K562 (cell line): Measurements from ENCODE around the gene HGS. TPM values are rescaled to one million over a fixed set of nuclear protein-coding genes. Genes with fewer than 3 reads are reported as not detected.

Experiments used
- CAMTA2 ChIP-seq: fragments of 250-450 bp; sonication (Bioruptor Pico); conservative IDR thresholded peaks from 2 replicates; pipeline ENCODE4 v1.5.1; 2022
- FOXJ3 ChIP-seq: sonication (generic); formaldehyde crosslinking; IDR thresholded peaks from 2 replicates; pipeline ENCODE4 v1.4.0; 2020; ENCODE audit warnings: mild to moderate bottlenecking, missing genetic modification reagents
- POLR2B ChIP-seq: fragments of 450-650 bp; IDR thresholded peaks from 2 replicates; pipeline ENCODE4 v1.6.1; 2018; ENCODE audit warnings: low read depth; ENCODE audit not compliant: partially characterized antibody
- PTTG1 ChIP-seq: fragments of 450-650 bp; IDR thresholded peaks from 2 replicates; pipeline ENCODE4 v1.6.1; 2016; ENCODE audit warnings: low read depth, mild to moderate bottlenecking, missing genetic modification characterization, missing compliant biosample characterization
- ZNF121 ChIP-seq: sonication (generic); formaldehyde crosslinking; conservative IDR thresholded peaks from 2 replicates; pipeline ENCODE4 v1.8.0; 2022; ENCODE audit warnings: missing genetic modification reagents
- ZNF707 ChIP-seq: fragments of 250-450 bp; sonication (Bioruptor Pico); conservative IDR thresholded peaks from 2 replicates; pipeline ENCODE4 v1.8.0; 2022; ENCODE audit warnings: inconsistent platforms, mild to moderate bottlenecking, moderate library complexity
- polyA plus RNA-seq, 8 experiments: library from polyadenylated mRNA; depleted of rRNA in 4 of 8; stranded (reverse) in 5 of 8; unstranded in 3 of 8; fragments of >200 nt; fragmentation: Nextera tagmentation in 2 of 8; fragmentation: Illumina TruSeq in 1 of 8; extraction: Ambion mirVana in 2 of 8; extraction: Trizol in 1 of 8; gene quantifications; 2 replicates each; pipeline versions ENCODE4 v1.2.1 to v1.2.3, GENCODE V29; 2011 to 2014; ENCODE audit warnings: inconsistent platforms in 1 of 8, missing spikeins in 1 of 8
- total RNA-seq, 7 experiments: library from RNA; depleted of rRNA in 6 of 7; stranded (reverse); fragments of >200 nt in 6 of 7; fragmentation: Illumina TruSeq in 2 of 7; extraction: Trizol in 2 of 7; gene quantifications; 2 replicates each; pipeline versions ENCODE4 v1.2.1 to v1.2.3, GENCODE V29; 2011 to 2021; ENCODE audit warnings: low replicate concordance in 1 of 7
- TF ChIP-seq, protein P1 (sequence below): fragments of 450-650 bp; conservative IDR thresholded peaks from 2 replicates; pipeline ENCODE4 v1.6.1; 2016; ENCODE audit warnings: missing genetic modification characterization, low read depth, mild to moderate bottlenecking, control low read depth, missing compliant biosample characterization
- TF ChIP-seq, protein P2 (sequence below): sonication (generic); formaldehyde crosslinking; IDR thresholded peaks from 2 replicates; pipeline ENCODE4 v1.8.0; 2023; ENCODE audit warnings: mild to moderate bottlenecking, missing genetic modification reagents
- TF ChIP-seq, protein P3 (sequence below): fragments of 250-450 bp; sonication (Bioruptor Pico); IDR thresholded peaks from 2 replicates; pipeline ENCODE4 v1.4.0; 2020
- TF ChIP-seq, protein P4 (sequence below): fragments of 450-650 bp; formaldehyde crosslinking; IDR thresholded peaks from 2 replicates; pipeline ENCODE4 v1.4.0; 2020; ENCODE audit warnings: mild to moderate bottlenecking, moderate library complexity

The HGS gene
- total and polyA plus RNA-seq, 9 of the 15 experiments (the other 6 are each of a cell fraction or from before 2014, with no cell fraction given): 3.9 to 176 (median 77.1) TPM

DNA sequence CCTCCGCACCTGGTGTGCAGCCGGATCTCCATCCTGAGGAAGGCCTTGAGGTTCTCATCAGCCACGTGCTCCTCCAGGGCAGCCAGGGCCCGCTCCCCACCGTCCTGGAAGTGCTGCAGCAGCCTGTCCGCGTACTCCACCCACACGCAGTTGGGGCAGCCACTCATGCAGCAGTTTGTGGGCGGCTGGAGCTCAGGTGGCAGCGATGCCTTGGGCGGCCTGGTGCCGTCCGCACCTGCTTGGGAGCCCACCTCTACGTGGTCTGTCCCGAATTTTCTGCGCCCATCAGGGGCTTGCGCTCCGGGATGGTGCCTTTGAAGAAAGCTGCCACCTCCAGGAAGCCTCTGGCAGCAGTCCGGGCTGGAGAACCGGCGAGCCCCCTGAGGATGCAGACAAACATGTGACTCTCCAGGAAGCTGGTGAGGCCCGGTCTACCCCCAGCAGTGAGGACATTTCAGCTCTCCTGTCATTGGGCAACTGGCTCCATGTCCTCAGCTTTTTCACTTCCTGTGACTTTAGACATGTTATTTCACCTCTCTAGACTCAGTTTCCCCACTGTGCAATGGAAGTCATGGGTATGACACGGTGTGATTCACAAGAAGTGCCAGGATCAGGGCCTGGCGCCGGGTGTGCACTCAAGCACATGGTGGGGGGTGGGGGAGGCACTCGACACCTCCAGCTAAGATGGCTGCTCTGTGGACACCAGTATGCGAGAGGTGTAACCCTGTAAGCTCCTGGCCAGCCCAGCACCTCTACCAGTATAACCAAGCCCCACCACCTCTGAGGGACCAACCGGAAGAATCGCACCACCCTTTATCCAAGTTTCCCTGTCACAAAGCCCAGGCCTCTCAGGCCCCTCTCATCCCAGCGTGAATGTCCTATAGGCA is 18.4 kb upstream of the HGS start (continued):
- TF ChIP-seq, protein P1, sequence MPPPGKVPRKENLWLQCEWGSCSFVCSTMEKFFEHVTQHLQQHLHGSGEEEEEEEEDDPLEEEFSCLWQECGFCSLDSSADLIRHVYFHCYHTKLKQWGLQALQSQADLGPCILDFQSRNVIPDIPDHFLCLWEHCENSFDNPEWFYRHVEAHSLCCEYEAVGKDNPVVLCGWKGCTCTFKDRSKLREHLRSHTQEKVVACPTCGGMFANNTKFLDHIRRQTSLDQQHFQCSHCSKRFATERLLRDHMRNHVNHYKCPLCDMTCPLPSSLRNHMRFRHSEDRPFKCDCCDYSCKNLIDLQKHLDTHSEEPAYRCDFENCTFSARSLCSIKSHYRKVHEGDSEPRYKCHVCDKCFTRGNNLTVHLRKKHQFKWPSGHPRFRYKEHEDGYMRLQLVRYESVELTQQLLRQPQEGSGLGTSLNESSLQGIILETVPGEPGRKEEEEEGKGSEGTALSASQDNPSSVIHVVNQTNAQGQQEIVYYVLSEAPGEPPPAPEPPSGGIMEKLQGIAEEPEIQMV (tag): peak; percentile 77; the same call in 1 of the 2 replicates
- 0 out of 2 replicates have a peak, but pooled peaks have one; percentile 59 for TF ChIP-seq CAMTA2 (CRISPR knock-in tag)
- peak; percentile 49; the same call in 1 of the 2 replicates for TF ChIP-seq ZNF707
- TF ChIP-seq, protein P2, sequence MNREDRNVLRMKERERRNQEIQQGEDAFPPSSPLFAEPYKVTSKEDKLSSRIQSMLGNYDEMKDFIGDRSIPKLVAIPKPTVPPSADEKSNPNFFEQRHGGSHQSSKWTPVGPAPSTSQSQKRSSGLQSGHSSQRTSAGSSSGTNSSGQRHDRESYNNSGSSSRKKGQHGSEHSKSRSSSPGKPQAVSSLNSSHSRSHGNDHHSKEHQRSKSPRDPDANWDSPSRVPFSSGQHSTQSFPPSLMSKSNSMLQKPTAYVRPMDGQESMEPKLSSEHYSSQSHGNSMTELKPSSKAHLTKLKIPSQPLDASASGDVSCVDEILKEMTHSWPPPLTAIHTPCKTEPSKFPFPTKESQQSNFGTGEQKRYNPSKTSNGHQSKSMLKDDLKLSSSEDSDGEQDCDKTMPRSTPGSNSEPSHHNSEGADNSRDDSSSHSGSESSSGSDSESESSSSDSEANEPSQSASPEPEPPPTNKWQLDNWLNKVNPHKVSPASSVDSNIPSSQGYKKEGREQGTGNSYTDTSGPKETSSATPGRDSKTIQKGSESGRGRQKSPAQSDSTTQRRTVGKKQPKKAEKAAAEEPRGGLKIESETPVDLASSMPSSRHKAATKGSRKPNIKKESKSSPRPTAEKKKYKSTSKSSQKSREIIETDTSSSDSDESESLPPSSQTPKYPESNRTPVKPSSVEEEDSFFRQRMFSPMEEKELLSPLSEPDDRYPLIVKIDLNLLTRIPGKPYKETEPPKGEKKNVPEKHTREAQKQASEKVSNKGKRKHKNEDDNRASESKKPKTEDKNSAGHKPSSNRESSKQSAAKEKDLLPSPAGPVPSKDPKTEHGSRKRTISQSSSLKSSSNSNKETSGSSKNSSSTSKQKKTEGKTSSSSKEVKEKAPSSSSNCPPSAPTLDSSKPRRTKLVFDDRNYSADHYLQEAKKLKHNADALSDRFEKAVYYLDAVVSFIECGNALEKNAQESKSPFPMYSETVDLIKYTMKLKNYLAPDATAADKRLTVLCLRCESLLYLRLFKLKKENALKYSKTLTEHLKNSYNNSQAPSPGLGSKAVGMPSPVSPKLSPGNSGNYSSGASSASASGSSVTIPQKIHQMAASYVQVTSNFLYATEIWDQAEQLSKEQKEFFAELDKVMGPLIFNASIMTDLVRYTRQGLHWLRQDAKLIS (CRISPR knock-in tag): no peak
- TF ChIP-seq, protein P3, sequence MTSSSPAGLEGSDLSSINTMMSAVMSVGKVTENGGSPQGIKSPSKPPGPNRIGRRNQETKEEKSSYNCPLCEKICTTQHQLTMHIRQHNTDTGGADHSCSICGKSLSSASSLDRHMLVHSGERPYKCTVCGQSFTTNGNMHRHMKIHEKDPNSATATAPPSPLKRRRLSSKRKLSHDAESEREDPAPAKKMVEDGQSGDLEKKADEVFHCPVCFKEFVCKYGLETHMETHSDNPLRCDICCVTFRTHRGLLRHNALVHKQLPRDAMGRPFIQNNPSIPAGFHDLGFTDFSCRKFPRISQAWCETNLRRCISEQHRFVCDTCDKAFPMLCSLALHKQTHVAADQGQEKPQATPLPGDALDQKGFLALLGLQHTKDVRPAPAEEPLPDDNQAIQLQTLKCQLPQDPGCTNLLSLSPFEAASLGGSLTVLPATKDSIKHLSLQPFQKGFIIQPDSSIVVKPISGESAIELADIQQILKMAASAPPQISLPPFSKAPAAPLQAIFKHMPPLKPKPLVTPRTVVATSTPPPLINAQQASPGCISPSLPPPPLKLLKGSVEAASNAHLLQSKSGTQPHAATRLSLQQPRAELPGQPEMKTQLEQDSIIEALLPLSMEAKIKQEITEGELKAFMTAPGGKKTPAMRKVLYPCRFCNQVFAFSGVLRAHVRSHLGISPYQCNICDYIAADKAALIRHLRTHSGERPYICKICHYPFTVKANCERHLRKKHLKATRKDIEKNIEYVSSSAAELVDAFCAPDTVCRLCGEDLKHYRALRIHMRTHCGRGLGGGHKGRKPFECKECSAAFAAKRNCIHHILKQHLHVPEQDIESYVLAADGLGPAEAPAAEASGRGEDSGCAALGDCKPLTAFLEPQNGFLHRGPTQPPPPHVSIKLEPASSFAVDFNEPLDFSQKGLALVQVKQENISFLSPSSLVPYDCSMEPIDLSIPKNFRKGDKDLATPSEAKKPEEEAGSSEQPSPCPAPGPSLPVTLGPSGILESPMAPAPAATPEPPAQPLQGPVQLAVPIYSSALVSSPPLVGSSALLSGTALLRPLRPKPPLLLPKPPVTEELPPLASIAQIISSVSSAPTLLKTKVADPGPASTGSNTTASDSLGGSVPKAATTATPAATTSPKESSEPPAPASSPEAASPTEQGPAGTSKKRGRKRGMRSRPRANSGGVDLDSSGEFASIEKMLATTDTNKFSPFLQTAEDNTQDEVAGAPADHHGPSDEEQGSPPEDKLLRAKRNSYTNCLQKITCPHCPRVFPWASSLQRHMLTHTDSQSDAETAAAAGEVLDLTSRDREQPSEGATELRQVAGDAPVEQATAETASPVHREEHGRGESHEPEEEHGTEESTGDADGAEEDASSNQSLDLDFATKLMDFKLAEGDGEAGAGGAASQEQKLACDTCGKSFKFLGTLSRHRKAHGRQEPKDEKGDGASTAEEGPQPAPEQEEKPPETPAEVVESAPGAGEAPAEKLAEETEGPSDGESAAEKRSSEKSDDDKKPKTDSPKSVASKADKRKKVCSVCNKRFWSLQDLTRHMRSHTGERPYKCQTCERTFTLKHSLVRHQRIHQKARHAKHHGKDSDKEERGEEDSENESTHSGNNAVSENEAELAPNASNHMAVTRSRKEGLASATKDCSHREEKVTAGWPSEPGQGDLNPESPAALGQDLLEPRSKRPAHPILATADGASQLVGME: no peak
- no peak for TF ChIP-seq FOXJ3 (CRISPR knock-in tag)
- TF ChIP-seq, protein P4, sequence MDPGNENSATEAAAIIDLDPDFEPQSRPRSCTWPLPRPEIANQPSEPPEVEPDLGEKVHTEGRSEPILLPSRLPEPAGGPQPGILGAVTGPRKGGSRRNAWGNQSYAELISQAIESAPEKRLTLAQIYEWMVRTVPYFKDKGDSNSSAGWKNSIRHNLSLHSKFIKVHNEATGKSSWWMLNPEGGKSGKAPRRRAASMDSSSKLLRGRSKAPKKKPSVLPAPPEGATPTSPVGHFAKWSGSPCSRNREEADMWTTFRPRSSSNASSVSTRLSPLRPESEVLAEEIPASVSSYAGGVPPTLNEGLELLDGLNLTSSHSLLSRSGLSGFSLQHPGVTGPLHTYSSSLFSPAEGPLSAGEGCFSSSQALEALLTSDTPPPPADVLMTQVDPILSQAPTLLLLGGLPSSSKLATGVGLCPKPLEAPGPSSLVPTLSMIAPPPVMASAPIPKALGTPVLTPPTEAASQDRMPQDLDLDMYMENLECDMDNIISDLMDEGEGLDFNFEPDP (CRISPR knock-in tag): 0 out of 2 replicates have a peak, but pooled peaks have one; percentile 54
- no peak for TF ChIP-seq ZNF121
- TF ChIP-seq POLR2B: peak; percentile 15
- peak; percentile 68 for TF ChIP-seq PTTG1 (tag)
